CD14-positive monocyte (primary cell): ENCODE results near the gene GPC5. TPM values are rescaled to one million over a fixed set of nuclear protein-coding genes. Genes with fewer than 3 reads are reported as not detected.
"Not testable (repeated sequence)": the region's sequence is repeated elsewhere in the genome, so short reads cannot be mapped to it uniquely, and the experiment has no call there.

ENCODE experiments used
- DNase-seq, 3 donors: peaks; one replicate each; pipeline ENCODE4 v3.0.0-alpha.2; 2011 to 2022
- H2AFZ ChIP-seq: 2 replicates; pipeline ENCODE4 v1.6.0; 2012; ENCODE audit warnings: mild to moderate bottlenecking, low read depth, low read length, inconsistent platforms; ENCODE audit not compliant: insufficient read depth, poor library complexity, severe bottlenecking
- H3K27ac ChIP-seq, 2 donors: 1 replicate in 1 of 2; 2 replicates in 1 of 2; pipeline ENCODE4 v1.5.1; 2012 to 2013; ENCODE audit warnings: low read length in 2 of 2, control low read depth in 1 of 2, inconsistent platforms in 1 of 2, low read depth in 1 of 2, mild to moderate bottlenecking in 1 of 2
- H3K27me3 ChIP-seq, 2 donors: one replicate each; pipeline versions ENCODE4 v1.6.0 to v1.6.1; 2011 to 2013; ENCODE audit warnings: low read length in 2 of 2; ENCODE audit not compliant: control insufficient read depth in 2 of 2, insufficient read depth in 2 of 2
- H3K36me3 ChIP-seq, 2 donors: replicated peaks in 1 of 2; 1 replicate in 1 of 2; 2 replicates in 1 of 2; pipeline versions ENCODE4 v1.5.1 to v1.6.1; 2012 to 2013; ENCODE audit warnings: low read length in 2 of 2, control low read depth in 1 of 2, inconsistent platforms in 1 of 2, mild to moderate bottlenecking in 1 of 2; ENCODE audit not compliant: insufficient read depth in 2 of 2, control insufficient read depth in 1 of 2
- H3K4me1 ChIP-seq, 2 donors: 1 replicate in 1 of 2; 2 replicates in 1 of 2; pipeline versions ENCODE4 v1.5.1 to v1.6.1; 2012 to 2013; ENCODE audit warnings: low read length in 2 of 2, control low read depth in 1 of 2, inconsistent platforms in 1 of 2, mild to moderate bottlenecking in 1 of 2, moderate library complexity in 1 of 2; ENCODE audit not compliant: insufficient read depth in 2 of 2, control insufficient read depth in 1 of 2
- H3K4me2 ChIP-seq: replicated peaks from 2 replicates; pipeline ENCODE3; 2012; ENCODE audit warnings: low read length, moderate library complexity, mild to moderate bottlenecking; ENCODE audit not compliant: poor library complexity, severe bottlenecking; ENCODE audit errors: extremely low read depth
- H3K4me3 ChIP-seq, 3 experiments: fragments of 200-600 bp in 1 of 3; sonication (generic) in 1 of 3; replicated peaks in 1 of 3; 1 replicate in 2 of 3; 2 replicates in 1 of 3; pipeline ENCODE4 v1.5.1; 2011 to 2013; ENCODE audit warnings: low read length in 3 of 3, mild to moderate bottlenecking in 3 of 3, control low read depth in 2 of 3, low read depth in 2 of 3, inconsistent platforms in 1 of 3, moderate library complexity in 1 of 3
- H3K79me2 ChIP-seq: 2 replicates; pipeline ENCODE4 v1.6.0; 2012; ENCODE audit warnings: mild to moderate bottlenecking, control low read depth, inconsistent platforms, low read length, moderate library complexity; ENCODE audit not compliant: insufficient read depth
- H3K9ac ChIP-seq: 2 replicates; pipeline ENCODE4 v1.6.0; 2017; ENCODE audit warnings: low read length, mild to moderate bottlenecking; ENCODE audit not compliant: insufficient read depth, poor library complexity, severe bottlenecking
- H3K9me3 ChIP-seq, 2 donors: replicated peaks in 1 of 2; 1 replicate in 1 of 2; 2 replicates in 1 of 2; pipeline versions ENCODE4 v1.5.1 to v1.6.1; 2012 to 2013; ENCODE audit warnings: low read length in 2 of 2, control low read depth in 1 of 2; ENCODE audit not compliant: control insufficient read depth in 1 of 2, insufficient read depth in 1 of 2
- H4K20me1 ChIP-seq: 2 replicates; pipeline ENCODE4 v1.6.0; 2012; ENCODE audit warnings: mild to moderate bottlenecking, low read length, control low read depth, moderate library complexity; ENCODE audit not compliant: insufficient read depth
- H3K27ac Mint-ChIP-seq, 7 donors: one replicate each; pipeline ENCODE4 v1.8.0; 2020; ENCODE audit warnings: mild to moderate bottlenecking in 7 of 7, mixed read lengths in 7 of 7, moderate library complexity in 6 of 7, inconsistent platforms in 2 of 7
- H3K27me3 Mint-ChIP-seq, 3 donors: one replicate each; pipeline ENCODE4 v1.8.0; 2021 to 2022; ENCODE audit warnings: low read depth in 3 of 3, mild to moderate bottlenecking in 3 of 3, mixed read lengths in 3 of 3, moderate library complexity in 3 of 3, inconsistent platforms in 1 of 3
- H3K36me3 Mint-ChIP-seq, 2 donors: one replicate each; pipeline ENCODE4 v1.8.0; 2020; ENCODE audit warnings: mixed read lengths in 2 of 2, inconsistent platforms in 1 of 2, mild to moderate bottlenecking in 1 of 2
- H3K4me1 Mint-ChIP-seq: one replicate; pipeline ENCODE4 v1.8.0; 2020; ENCODE audit warnings: mild to moderate bottlenecking, mixed read lengths
- H3K4me3 Mint-ChIP-seq, 2 donors: one replicate each; pipeline ENCODE4 v1.8.0; 2020; ENCODE audit warnings: mild to moderate bottlenecking in 2 of 2, mixed read lengths in 2 of 2, moderate library complexity in 1 of 2
- H3K9me3 Mint-ChIP-seq, 7 donors: one replicate each; pipeline ENCODE4 v1.8.0; 2020 to 2022; ENCODE audit warnings: mixed read lengths in 7 of 7, mild to moderate bottlenecking in 6 of 7, moderate library complexity in 6 of 7, inconsistent platforms in 2 of 7
- WGBS: methylation state at CpG from one replicate; pipeline ENCODE4 v1.1.5; 2013; ENCODE audit warnings: missing lambda C conversion rate; ENCODE audit not compliant: insufficient coverage; 5-methylcytosine and 5-hydroxymethylcytosine counted together
- intact Hi-C, 2 donors: fragments of 100-400 bp; cut with micrococcal nuclease; formaldehyde crosslinking; loops; one replicate each; pipeline versions ENCODE4 v1.15.0 to v1.15.1; 2023
- polyA plus RNA-seq, 3 donors: library from polyadenylated mRNA; depleted of rRNA in 1 of 3; unstranded in 2 of 3; stranded (reverse) in 1 of 3; fragments of 300-500 nt in 2 of 3; fragments of >200 nt in 1 of 3; fragmentation: Illumina TruSeq in 2 of 3; gene quantifications; 1 replicate in 2 of 3; 2 replicates in 1 of 3; pipeline ENCODE4 v1.2.3, GENCODE V29; 2012 to 2021
- TF ChIP-seq, protein P1 (sequence below): fragments of 200-600 bp; IDR thresholded peaks from one replicate; pipeline ENCODE4 v1.8.0; 2022; ENCODE audit warnings: antibody characterized with exemption, mild to moderate bottlenecking

The GPC5 gene
- polyA plus RNA-seq, 3 donors = not detected

GRCh38 chr13:92473765-92474475 is 1075.5 kb downstream of the GPC5 start:
- Histone ChIP-seq H3K27ac (no peak overlapping the region), H3K9me3 (peaks cover 0 to 5% of the 10 kb centered on the region in 2 donors), H3K36me3 (no peaks in the 10 kb centered on the region), H3K4me1 (no peaks in the 10 kb centered on the region), H3K79me2 (no peaks in the 10 kb centered on the region), H3K27me3 (no peaks in the 10 kb centered on the region), H4K20me1 (no peaks in the 10 kb centered on the region), H3K4me2 (no peak overlapping the region), H3K4me3 (no peak overlapping the region), H2AFZ (no peak overlapping the region), H3K9ac (no peak overlapping the region)
- Mint-ChIP-seq H3K4me3 (no peak overlapping the region), H3K27ac (no peak overlapping the region), H3K9me3 (peaks cover 0 to 3% (median 0%) of the 10 kb centered on the region in 7 donors), H3K36me3 (no peaks in the 10 kb centered on the region), H3K4me1 (no peaks in the 10 kb centered on the region), H3K27me3 (no peaks in the 10 kb centered on the region)
- WGBS = no CpG with 5 or more reads among the region's 3 CpGs
- intact Hi-C loops = no loop called here
- TF ChIP-seq, protein P1, sequence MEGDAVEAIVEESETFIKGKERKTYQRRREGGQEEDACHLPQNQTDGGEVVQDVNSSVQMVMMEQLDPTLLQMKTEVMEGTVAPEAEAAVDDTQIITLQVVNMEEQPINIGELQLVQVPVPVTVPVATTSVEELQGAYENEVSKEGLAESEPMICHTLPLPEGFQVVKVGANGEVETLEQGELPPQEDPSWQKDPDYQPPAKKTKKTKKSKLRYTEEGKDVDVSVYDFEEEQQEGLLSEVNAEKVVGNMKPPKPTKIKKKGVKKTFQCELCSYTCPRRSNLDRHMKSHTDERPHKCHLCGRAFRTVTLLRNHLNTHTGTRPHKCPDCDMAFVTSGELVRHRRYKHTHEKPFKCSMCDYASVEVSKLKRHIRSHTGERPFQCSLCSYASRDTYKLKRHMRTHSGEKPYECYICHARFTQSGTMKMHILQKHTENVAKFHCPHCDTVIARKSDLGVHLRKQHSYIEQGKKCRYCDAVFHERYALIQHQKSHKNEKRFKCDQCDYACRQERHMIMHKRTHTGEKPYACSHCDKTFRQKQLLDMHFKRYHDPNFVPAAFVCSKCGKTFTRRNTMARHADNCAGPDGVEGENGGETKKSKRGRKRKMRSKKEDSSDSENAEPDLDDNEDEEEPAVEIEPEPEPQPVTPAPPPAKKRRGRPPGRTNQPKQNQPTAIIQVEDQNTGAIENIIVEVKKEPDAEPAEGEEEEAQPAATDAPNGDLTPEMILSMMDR = no peak
- no peak for DNase-seq

DNA sequence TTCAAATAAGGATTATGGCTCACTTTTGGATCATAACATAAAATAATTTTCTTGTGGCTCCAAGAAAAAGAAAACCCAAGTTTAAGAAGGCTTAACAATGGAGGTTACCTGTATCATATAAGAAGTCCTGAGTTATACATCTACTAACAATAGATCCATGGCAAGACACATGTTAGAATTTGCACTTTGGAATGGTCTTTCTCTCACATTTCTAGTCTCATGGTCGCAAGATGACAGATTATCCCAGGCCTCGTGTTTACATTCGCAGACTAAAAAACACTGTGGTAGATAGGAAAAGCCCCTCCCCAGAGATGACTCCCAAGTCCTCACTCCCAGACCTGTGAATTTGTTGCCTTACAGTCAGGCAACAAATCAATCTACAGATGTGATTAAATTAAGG is 1082.0 kb downstream of the GPC5 start:
- Histone ChIP-seq H3K27me3 (no peaks in the 10 kb centered on the region), H3K4me3 (no peak overlapping the region), H3K9ac (no peak overlapping the region), H2AFZ (no peak overlapping the region), H3K36me3 (no peaks in the 10 kb centered on the region), H3K4me2 (no peak overlapping the region), H3K79me2 (no peaks in the 10 kb centered on the region), H4K20me1 (no peaks in the 10 kb centered on the region), H3K9me3 (peaks cover 6 to 12% of the 10 kb centered on the region in 2 donors), H3K4me1 (no peaks in the 10 kb centered on the region), H3K27ac (no peak overlapping the region)
- Mint-ChIP-seq H3K4me1 (no peaks in the 10 kb centered on the region), H3K9me3 (peaks cover 0 to 14% (median 9%) of the 10 kb centered on the region in 7 donors), H3K27ac (no peak overlapping the region), H3K27me3 (no peaks in the 10 kb centered on the region), H3K4me3 (no peak overlapping the region), H3K36me3 (no peaks in the 10 kb centered on the region)
- intact Hi-C loops = no loop called here
- no peak for DNase-seq
- WGBS = no CpG with 5 or more reads among the region's 3 CpGs
- TF ChIP-seq, protein P1 = no peak

DNA sequence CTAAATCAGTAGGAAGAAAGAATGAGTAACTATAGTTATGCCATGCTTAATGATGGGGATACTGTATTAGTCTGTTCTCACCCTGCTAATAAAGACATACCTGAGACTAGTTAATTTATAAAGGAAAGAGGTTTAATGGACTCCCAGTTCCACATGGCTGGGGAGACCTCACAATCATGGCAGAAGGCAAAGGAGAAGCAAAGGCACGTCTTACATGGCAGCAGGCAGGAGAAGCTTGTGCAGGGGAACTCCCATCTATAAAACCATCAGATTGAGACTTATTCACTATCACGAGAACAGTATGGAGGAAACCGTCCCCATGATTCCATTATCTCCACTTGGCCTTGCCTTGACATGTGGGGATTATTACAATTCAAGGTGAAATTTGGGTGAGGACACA is 1084.4 kb downstream of the GPC5 start:
- H3K4me1 Mint-ChIP-seq, H3K4me3 Mint-ChIP-seq, H3K27ac Mint-ChIP-seq, H3K27ac ChIP-seq, H3K4me2 ChIP-seq, H3K27me3 Mint-ChIP-seq, H3K9ac ChIP-seq, DNase-seq, H3K79me2 ChIP-seq, intact Hi-C loops, H3K4me1 ChIP-seq, H4K20me1 ChIP-seq, H3K36me3 ChIP-seq, H3K4me3 ChIP-seq, H3K36me3 Mint-ChIP-seq, H2AFZ ChIP-seq, H3K27me3 ChIP-seq: not testable (repeated sequence)
- peaks cover 6 to 16% of the 10 kb centered on the region in 2 donors for H3K9me3 ChIP-seq
- H3K9me3 Mint-ChIP-seq = peaks cover 2 to 17% (median 12%) of the 10 kb centered on the region in 7 donors
- no CpG with 5 or more reads among the region's 3 CpGs for WGBS
